Measurements from ENCODE around the gene RPS2. TPM values are rescaled to one million over a fixed set of nuclear protein-coding genes. Genes with fewer than 3 reads are reported as not detected.

The RPS2 gene
- total RNA-seq, 2 experiments from 2014 or later: 2,461 to 3,120 TPM

DNA sequence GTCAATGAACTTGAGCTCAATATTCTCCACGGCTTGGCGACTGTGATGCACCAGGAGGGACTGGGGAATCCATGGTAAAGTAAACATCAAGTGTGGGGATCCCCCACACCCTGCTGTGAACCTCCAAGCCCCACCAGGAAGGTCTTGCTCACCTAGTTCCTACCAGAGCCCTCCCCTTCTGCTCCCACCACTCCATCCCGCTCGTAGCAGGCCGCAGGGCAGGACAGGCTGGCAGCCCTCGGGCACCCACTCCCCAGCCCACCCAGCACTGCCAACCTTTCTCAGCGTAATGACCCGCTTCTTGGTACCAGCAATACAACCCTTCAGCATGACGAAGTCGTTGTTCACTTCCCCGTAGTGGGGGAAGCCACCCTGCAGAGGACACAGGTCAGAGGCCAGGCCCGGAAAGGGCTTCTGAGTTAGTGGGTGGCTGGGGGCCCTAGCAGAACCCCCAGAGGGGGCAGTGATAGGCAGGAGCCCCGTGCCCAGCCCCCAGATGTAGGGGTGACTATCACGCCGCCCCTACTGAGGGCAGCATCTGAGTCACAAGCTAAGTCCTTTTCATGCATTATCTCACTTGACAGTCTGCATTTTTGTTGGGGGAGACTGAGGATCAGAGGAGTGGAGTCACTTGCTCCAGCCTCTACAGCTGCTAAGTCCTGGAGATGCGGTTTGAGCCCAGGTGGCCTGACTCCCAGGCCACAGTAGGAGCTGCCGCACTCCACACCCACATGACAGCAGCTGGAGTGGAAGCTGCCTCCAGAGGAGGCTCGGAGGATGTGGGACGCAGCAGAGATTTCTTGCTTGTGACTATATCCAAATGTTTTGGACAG lies 18.9 kb downstream of the RPS2 start:
- no peaks in the 10 kb centered on the region for H3K36me3 ChIP-seq (ENCODE audit: insufficient read depth, low read length)
- no peaks in the 10 kb centered on the region for H3K9me3 ChIP-seq (ENCODE audit: low read length)
- intact Hi-C loops (cut with micrococcal nuclease; ENCODE audit: unreplicated experiment): no loop called here
- ChIA-PET POLR2A (no interaction called here), CTCF (ENCODE audit: unreplicated experiment) (interaction anchor here (0.6 kb wide), 1 partner anchor 221 kb away, joined by 6 read pairs; no protein-coding TSS in a partner anchor)
- H4K20me1 ChIP-seq (ENCODE audit: insufficient read depth, low read length): no peaks in the 10 kb centered on the region
- H2AFZ ChIP-seq (ENCODE audit: low read length): no peak overlapping the region
- H3K4me3 ChIP-seq (ENCODE audit: low read depth, low read length, poor library complexity, severe bottlenecking): no peak overlapping the region
- DNase-seq (ENCODE audit: low spot score): no peak
- H3K27ac ChIP-seq (ENCODE audit: low read depth, low read length, poor library complexity, severe bottlenecking): no peak overlapping the region
- H3K79me2 ChIP-seq (ENCODE audit: insufficient read depth, low read depth, low read length): no peaks in the 10 kb centered on the region
- peaks cover 18% of the 10 kb centered on the region for H3K4me1 ChIP-seq (ENCODE audit: insufficient read depth, low read length, poor library complexity, severe bottlenecking)
- no peaks in the 10 kb centered on the region for H3K9me2 ChIP-seq (ENCODE audit: insufficient read depth, low read length)
- no TSS peak for BruUV-seq (replicated peaks)
- TF ChIP-seq EZH2phosphoT487 (IDR thresholded peaks at IDR 0.05; ENCODE audit: borderline replicate concordance, low read depth, low read length): no peak
- TF ChIP-seq, protein P1, sequence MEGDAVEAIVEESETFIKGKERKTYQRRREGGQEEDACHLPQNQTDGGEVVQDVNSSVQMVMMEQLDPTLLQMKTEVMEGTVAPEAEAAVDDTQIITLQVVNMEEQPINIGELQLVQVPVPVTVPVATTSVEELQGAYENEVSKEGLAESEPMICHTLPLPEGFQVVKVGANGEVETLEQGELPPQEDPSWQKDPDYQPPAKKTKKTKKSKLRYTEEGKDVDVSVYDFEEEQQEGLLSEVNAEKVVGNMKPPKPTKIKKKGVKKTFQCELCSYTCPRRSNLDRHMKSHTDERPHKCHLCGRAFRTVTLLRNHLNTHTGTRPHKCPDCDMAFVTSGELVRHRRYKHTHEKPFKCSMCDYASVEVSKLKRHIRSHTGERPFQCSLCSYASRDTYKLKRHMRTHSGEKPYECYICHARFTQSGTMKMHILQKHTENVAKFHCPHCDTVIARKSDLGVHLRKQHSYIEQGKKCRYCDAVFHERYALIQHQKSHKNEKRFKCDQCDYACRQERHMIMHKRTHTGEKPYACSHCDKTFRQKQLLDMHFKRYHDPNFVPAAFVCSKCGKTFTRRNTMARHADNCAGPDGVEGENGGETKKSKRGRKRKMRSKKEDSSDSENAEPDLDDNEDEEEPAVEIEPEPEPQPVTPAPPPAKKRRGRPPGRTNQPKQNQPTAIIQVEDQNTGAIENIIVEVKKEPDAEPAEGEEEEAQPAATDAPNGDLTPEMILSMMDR (conservative IDR thresholded peaks at IDR 0.05; ENCODE audit: low read length): no peak
- no peak overlapping the region for H3K4me2 ChIP-seq (ENCODE audit: low read length)

DNA sequence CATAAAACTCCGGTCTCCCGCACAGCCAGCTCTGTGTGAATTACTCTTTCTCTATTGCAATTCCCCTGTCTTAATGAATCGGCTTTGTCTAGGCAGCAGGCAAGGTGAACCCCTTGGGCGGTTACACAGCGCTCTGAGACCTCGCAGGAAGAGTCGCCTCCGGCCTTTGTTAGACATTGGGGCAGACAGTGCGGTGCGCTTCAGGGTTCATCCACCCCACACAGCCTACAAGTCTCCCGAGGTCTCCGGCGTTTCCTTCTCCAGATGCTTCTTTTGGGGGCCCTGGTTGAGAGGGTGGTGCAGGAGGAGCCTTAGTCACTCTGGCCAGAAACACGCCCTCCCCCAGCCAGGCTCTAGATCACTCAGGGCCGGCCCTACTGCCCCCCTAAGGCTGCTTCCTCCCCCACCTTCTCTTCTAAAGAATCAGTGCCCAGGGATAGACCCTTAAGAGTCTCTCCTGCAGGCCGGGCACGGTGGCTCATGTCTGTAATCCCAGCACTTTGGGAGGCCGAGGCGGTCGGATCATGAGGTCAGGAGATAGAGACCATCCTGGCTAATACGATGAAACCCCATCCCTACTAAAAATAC lies 19.9 kb downstream of the RPS2 start:
- POLR2A ChIA-PET: interaction anchor here (1.0 kb wide), 1 partner anchor 20 kb away, joined by 3 read pairs; the partner anchor contains the start of gene RPS2
- Histone ChIP-seq H4K20me1 (ENCODE audit: insufficient read depth, low read length) (no peaks in the 10 kb centered on the region), H3K9me3 (ENCODE audit: low read length) (no peaks in the 10 kb centered on the region), H3K36me3 (ENCODE audit: insufficient read depth, low read length) (no peaks in the 10 kb centered on the region), H3K4me2 (ENCODE audit: low read length) (no peak overlapping the region), H3K4me3 (ENCODE audit: low read depth, low read length, poor library complexity, severe bottlenecking) (no peak overlapping the region), H3K27ac (ENCODE audit: low read depth, low read length, poor library complexity, severe bottlenecking) (no peak overlapping the region), H2AFZ (ENCODE audit: low read length) (no peak overlapping the region), H3K9me2 (ENCODE audit: insufficient read depth, low read length) (no peaks in the 10 kb centered on the region), H3K4me1 (ENCODE audit: insufficient read depth, low read length, poor library complexity, severe bottlenecking) (peaks cover 18% of the 10 kb centered on the region), H3K79me2 (ENCODE audit: insufficient read depth, low read depth, low read length) (no peaks in the 10 kb centered on the region)
- DNase-seq (ENCODE audit: low spot score): no peak
- TF ChIP-seq EZH2phosphoT487 (IDR thresholded peaks at IDR 0.05; ENCODE audit: borderline replicate concordance, low read depth, low read length): no peak
- TF ChIP-seq, protein P1 (conservative IDR thresholded peaks at IDR 0.05; ENCODE audit: low read length): no peak
- intact Hi-C loops (cut with micrococcal nuclease; ENCODE audit: unreplicated experiment): loop anchor here (5.0 kb wide), 1 partner anchor 162 kb away; the partner anchor contains the start of genes NUBP2 and SPSB3
- BruUV-seq (replicated peaks): no TSS peak
- CTCF ChIA-PET (ENCODE audit: unreplicated experiment): interaction anchor here (0.6 kb wide), 1 partner anchor 222 kb away, joined by 6 read pairs; no protein-coding TSS in a partner anchor

Measured in OCI-LY7 (cell line).